GM21717 (cell line): ENCODE data around the gene ZSWIM1.
A peak's percentile ranks its signal among the peaks of the same experiment; 100 is the strongest.
"Not testable (repeated sequence)": the region's sequence is repeated elsewhere in the genome, so short reads cannot be mapped to it uniquely, and the experiment has no call there.

Experiments
- ATAC-seq: cut with Tn5 transposase; IDR thresholded peaks from one replicate; pipeline ENCODE4 v1.9.1; 2021; ENCODE audit warnings: mild to moderate bottlenecking, moderate library complexity; ENCODE audit not compliant: unreplicated experiment

ZSWIM1 gene

GRCh38 chr20:45853484-45853883, 27.5 kb upstream of the ZSWIM1 start:
- no peak for ATAC-seq

DNA sequence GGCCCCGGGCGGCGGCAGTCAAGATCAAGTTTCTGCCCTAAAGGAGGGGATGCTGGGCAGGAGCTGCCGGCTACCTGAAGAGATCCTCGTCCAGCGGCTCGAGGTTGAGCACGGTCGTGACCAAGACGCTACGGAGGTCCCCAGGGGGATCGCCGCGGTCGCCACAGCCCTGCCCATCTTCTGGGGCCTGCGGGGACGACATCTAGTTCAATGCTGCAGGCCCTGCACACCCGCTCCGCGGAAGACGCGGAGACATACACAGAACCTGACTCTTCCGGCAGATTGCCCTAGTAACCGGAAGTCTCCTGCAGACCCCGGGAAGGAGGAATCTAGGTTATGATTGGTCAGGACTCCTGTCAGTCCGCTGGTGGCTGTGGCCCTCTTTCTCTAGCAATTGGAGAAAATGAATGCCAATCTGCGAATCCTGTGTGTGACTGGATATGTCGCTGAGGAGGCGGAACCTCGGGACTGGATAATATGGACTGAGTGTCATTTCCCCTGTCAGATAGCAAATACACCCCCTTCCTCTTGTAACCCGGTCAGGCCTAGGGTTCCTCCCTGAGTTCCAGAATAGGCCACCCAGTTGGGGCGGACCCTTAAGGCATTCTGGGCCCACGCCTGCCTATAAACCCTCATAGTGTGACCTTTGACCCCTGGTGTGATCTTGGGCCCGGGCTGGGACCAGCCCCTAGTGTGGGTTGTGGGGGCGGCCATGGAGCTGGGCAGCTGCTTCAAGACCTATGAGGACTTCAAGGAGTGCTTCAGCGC, 23.7 kb upstream of the ZSWIM1 start, which contains the start of the genes ACOT8 and ZSWIM3:
Gene ACOT8, minus strand, starts transcription at position 279 of the 768 bp plus-strand sequence. Its CDS starts 77 bp downstream, at position 202.
Gene ZSWIM3, plus strand, starts transcription at position 501 of the 768 bp plus-strand sequence. Its CDS starts 212 bp downstream, at position 713.
- peak; percentile 96 for ATAC-seq

- ATAC-seq = peak; percentile 28
Measured at GRCh38 chr20:45857882-45858216, 23.2 kb upstream of the ZSWIM1 start.

DNA sequence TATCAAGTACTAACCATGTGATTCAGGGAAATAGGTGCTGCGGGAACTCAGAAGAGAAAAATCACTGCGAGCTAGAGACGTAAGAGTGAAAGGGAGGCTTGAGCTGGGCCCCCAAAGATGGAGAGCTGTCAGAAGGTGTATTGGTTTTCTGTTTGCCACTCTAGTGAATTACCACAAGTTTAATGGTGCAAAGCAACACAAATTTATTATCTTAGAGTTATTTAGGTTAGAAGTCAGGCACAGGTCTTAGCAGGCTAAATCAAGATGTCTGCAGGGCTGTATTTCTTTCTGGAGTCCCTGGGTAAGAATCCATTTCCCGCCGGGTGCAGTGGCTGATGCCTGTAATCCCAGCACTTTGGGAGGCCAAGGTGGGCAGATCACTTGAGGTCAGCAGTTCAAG, 21.1 kb upstream of the ZSWIM1 start:
- ATAC-seq = no peak

DNA sequence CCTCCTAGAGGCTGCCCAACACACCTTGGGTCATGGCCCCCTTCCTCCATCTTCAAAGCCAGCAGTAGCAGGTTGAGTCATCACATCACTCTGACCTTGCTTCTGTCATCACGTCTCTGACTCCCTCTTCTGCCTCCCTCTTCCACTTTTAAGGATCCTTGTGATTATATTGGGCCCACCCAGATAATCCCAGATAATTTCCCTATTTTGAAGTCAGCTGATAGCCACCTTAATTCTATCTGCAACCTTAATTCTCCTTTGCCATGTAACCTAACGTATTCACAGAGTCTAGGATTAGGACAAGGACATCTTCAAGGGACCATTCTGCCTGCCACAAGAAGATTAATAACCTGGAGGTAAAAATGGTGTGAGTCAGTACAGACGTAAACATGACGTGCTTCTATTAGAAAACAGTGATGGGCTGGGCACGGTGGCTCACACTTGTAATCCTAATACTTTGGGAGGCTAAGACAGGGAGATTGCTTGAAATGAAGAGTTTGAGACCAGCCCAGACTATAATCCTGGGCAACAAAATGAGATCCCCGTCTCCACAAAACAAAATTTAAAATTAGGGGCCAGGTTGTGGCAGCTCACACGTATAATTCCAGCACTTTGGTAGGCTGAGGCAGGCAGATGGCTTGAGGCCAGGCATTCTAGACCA, 20.3 kb upstream of the ZSWIM1 start:
- no peak for ATAC-seq

- ATAC-seq = no peak
Measured at GRCh38 chr20:45861221-45862075, 19.6 kb upstream of the ZSWIM1 start.

DNA sequence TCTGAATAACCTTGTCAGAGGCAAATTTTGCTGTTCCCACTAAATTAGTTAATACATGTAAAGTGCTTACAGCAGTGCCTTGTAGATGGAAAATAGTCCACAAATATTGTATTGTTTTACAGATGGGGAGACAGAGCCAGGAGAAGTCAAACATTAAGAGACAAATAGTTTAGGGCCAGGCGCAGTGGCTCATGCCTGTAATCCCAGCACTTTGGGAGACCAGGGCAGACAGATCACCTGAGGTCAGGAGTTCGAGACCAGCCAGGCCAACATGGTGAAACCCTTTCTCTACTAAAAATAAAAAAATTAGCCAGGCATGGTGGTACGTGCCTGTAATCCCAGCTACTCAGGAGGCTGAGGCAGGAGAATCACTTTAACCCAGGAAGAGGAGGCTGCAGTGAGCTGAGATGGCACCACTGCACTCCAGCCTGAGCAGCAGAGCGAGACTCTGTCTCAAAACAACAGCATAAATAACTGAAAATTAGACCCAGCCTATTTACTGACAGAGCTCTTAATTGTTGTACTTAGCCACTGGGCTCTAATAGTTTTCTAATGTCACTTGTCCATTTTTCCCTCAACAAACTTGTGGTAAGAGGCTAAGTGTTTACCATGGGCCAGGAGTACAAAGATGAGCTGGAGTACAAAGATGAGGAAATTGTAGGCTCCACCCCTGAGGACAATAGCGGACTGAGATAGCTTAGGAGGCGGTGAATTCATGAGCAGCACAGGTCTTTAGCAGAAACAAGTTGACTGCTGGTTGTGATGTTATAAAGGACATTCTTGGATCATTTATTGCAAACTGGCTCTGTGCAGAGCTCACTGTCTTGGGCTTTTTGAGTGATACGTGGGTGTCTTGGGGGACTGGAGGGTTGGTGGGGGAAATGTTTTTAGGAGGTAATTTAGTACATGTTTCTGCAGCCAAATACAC, 17.2 kb upstream of the ZSWIM1 start:
- no peak for ATAC-seq

- no peak for ATAC-seq
Measured at GRCh38 chr20:45866454-45866853, 14.6 kb upstream of the ZSWIM1 start.

DNA sequence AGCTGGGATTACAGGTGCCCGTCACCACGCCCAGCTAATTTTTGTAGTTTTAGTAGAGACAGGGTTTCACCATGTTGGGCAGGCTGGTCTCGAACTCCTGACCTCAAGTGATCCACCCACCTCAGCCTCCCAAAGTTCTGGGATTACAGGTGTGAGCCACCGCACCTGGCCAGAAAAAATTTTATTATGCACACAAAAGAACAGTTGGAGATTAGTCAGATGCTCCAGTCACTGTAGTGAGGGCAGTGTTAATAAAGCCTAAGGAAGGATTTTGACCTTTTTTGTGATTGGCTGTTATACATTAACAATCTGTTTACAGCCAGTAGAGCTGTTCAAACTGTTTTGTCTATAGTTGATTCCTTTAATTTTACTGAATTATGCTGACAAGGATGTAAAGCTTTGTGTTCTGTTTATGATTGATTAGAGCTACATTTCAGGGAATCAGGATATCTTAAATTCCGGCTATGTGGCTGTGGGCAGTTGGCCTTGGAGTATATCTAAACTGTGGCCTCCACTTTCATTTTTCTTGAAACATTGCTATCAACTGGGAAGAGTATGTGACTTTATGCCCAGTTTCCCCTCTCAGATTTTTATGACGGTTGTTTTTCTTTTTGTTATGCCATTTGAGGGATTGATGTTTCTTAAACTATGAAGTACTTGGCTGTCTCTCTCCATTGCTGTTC, 13.8 kb upstream of the ZSWIM1 start:
- ATAC-seq = no peak

- ATAC-seq = no peak
Measured at GRCh38 chr20:45867819-45868176, 13.2 kb upstream of the ZSWIM1 start.

- no peak for ATAC-seq
Measured at GRCh38 chr20:45872626-45873025, 8.4 kb upstream of the ZSWIM1 start.

DNA sequence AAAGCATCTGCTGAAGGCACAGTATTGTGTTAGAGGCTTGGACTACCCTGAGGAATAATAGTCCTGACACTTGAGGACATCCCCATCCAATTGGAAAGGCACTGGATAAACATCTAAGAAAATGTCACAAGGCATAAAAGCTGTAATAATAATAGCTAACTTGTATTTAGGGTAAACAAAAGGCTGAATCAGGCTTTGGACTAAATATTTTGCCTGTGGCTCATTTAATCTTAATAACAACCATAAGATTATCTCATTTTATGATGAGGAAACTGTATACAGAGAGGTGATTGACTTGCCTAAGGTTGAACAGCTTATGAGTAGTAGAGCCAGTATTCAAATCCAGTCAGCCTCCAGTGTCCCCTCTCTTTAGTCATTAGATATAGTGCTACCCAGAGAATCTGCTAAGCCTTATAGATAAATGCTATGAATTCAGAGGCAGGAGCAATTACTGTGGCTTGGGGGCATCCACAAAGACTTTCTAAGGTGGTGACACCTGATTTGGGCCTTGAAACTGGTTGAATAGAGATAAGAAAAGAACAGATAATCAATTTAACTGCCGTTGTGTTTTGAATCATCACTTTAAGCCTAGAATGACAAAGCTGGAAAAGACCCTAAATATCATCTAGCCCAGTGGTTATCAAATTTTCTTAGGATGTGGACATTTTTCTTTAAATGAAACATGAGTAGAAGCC, 7.5 kb upstream of the ZSWIM1 start:
- ATAC-seq = no peak

DNA sequence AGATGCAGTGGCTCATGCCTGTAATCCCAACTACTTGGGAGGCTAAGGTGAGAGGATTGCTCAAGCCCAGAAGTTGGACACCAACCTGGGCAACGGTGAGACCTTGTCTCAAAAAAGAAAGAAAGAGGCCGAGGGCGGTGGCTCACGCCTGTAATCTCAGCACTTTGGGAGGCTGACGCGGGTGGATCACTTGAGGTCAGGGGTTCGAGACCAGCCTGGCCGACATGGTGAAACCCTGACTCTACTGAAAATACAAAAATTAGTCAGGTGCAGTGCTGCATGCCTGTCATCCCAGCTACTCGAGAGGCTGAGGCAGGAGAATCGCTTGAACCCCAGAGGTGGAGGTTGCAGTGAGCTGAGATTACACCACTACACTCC, 6.9 kb upstream of the ZSWIM1 start:
- ATAC-seq = not testable (repeated sequence)

GRCh38 chr20:45874576-45874975, 6.5 kb upstream of the ZSWIM1 start:
- ATAC-seq = no peak

DNA sequence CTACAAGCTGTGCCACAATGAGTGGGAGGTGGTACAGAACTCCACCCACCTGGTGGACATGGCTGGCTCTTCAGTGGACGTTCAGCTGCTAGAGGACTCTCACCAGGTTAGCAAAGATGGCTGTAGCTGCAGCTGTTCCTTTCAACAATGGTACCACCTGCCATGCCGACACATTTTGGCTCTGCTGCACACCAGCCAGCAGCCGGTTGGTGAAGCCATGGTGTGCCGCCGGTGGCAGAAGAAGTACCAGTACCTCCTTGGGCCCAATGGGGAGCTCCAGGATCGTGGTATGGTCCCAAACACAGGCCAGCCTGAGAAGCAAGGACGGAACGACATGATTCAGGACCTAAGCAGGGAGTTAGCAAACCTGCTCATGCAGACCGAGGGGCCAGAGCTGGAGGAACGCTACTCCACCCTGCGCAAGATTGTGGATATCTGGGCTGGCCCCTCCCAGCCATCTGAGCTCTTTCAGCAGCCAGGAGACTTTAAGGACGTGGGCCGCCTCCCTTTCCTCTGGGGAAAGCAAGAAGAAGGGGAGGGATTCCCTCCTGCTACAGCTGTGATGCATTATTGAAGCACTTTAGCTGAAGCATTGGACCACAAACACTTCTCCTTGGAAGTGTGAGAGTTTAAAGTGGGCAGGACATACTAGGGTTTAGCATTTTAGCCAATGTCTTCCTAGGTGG, 2.8 kb upstream of the ZSWIM1 start:
- no peak for ATAC-seq

- ATAC-seq = no peak
Measured at GRCh38 chr20:45882469-45883099, 1.6 kb downstream of the ZSWIM1 start.

DNA sequence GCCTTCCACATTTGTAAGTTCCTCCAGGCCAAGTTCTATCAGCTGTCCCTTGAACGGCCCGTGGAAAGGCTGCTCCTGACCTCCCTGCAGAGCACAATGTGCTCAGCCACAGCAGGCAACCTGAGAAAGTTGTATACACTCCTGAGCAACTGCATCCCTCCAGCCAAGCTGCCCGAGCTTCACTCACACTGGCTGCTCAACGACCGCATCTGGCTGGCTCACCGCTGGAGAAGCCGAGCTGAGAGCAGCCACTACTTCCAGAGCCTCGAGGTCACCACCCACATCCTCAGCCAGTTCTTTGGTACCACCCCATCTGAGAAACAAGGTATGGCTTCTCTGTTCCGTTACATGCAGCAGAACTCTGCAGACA, 2.1 kb downstream of the ZSWIM1 start:
- no peak for ATAC-seq

DNA sequence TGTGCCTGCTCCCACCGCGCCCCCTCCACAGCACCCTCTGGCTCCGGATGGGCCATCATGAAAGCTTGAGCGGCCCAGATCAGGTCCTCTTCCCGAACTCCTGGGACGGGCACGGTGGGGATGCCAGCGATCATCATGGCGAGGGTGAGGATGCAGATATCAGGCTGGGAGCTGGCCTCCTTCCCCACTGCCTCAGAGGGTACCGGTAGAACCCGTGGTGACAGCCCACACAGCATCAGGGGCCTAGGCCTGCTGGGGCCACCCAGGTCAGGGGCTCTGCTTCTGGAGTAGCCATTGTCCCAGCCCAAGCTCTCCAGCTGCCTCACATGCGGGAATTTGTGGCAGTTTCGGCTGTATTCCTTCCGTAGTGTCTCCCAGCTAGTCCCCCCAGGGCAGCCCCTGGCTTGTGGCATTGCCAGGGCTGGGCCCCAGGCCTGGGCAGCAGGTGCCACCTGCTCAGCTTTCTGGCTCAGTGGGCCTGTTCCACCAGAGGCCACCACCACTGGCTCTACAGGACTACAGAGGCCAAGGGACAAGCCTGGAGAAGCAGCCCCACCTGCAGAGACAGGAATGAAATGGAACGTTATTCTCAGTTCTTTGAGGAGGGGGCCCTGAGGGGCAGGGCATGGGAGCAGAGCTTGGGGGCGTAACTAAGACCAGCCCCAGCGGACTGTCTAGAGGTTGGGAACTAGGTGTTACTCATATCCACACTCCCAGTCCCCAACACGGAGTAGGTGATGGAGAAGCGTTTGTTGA, 5.7 kb downstream of the ZSWIM1 start:
- no peak for ATAC-seq
